Activated T-helper 1 cell treated with Interleukin-2 at 50 U/mL for 16 hours (primary cell): ENCODE measurements around the gene MAGEA11.
"Not testable (repeated sequence)": the region's sequence is repeated elsewhere in the genome, so short reads cannot be mapped to it uniquely, and the experiment has no call there.

ENCODE experiments used
- DNase-seq: peaks from one replicate; pipeline ENCODE4 v3.0.0-alpha.2; 2020; ENCODE audit warnings: low read depth

MAGEA11 gene

GRCh38 chrX:149717803-149718202 is 5.9 kb downstream of the MAGEA11 start:
- DNase-seq, result no peak

- DNase-seq, result no peak
Measured at GRCh38 chrX:149718757-149719156, 6.9 kb downstream of the MAGEA11 start.

DNA sequence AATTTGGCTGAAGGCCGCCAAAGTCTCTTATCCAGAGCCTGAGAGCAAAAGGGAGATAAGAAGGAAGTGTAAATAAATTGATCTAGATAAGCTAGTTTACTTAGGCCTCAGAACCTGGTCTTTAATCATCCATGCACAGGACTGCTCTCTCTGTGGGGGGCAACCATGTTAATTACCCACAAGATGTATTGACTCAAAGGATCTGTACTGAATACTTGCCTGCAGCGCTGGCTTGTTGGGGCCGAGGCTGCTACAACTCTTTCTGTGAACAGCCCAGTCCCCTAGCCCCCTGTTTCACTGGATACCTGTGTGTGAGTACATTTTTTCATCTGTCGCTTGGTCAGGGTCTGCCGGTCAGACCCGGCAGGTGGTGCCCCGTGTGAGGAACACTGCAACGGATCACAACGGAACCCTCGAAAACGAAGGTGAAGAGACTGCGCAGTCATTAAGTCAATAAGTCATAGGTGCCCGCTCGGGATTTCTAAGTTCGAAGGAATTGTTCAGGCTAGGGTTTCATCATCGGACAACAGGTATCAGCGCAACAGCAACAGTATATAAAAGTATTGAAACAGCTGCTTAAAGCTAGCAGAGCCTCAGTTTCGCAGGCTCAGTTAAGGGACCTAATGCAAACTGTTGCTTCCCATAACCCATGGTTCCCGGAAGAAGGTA is 8.3 kb downstream of the MAGEA11 start:
- DNase-seq, result no peak

GRCh38 chrX:149721241-149721640 is 9.4 kb downstream of the MAGEA11 start:
- not testable (repeated sequence) for DNase-seq

DNA sequence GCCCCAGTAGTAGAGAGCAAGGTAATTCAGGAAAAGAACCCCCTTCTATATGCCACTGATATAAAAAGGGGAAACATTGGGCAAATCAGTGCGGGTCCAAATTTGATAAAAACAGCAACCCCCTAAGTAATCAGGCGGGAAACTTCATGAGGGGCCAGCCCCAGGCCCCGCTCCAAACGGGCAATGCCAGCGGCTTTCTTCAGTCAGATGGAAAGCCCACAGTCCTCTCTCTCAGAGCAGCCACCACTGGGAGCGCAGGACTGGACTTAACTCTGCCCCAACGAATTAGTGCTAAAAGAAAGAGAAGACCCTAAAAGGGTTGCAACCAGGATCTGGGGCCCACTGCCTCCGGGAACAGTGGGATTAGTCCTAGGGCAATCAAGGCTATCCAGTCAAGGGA is 9.9 kb downstream of the MAGEA11 start:
- DNase-seq, result no peak

GRCh38 chrX:149723583-149724118 is 11.8 kb downstream of the MAGEA11 start:
- DNase-seq, result not testable (repeated sequence)

DNA sequence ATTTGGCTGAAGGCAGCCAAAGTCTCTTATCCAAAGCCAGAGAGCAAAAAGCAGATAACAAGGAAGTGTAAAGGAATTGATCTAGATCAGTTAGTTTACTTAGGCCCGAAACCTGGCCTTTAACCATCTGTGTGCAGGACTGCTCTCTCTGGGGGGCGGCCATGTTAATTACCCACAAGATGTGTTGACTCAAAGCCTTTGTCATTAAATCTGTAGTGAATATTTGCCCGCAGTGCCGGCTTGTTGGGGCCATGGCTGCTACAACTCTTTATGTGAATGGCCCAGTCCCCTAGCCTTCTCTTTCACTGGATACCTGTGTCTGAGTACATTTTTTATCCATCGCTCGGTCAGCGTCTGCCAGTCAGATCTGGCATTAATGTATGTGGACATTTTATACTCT is 15.4 kb downstream of the MAGEA11 start:
- DNase-seq, result not testable (repeated sequence)

- DNase-seq, result not testable (repeated sequence)
Measured at GRCh38 chrX:149742269-149742668, 30.4 kb downstream of the MAGEA11 start.

- DNase-seq, result not testable (repeated sequence)
Measured at GRCh38 chrX:149746390-149747007, 34.6 kb downstream of the MAGEA11 start.

- no peak for DNase-seq
Measured at GRCh38 chrX:149757206-149758067, 45.6 kb downstream of the MAGEA11 start.

DNA sequence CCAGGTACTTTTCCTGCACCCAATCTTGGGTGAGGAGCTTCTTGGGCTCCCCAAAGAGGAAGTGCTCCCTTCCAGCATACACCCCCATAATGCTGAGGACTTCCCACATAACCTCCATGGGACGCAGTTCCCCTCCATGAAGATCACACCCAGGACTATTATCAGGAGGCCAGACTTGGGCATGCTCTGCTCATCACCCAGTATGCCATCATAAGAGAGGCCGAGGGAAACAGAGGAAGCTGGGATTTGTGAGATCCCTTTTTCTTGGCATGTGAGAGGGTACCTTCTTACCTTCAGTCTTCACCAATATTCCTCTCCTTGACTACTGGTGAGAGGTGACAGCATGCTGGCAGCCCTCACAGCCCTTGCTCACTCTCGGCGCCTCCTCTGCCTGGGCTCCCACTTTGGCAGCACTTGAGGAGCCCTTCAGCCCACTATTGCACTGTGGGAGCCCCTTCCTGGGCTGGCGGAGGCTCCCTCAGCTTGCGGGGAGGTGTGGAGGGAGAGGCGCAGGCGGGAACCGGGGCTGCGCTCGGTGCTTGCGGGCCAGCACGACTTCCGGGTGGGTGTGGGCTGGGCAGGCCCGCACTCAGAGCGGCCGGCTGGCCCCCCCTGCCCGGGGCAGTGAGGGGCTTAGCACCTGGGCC is 46.3 kb downstream of the MAGEA11 start:
- no peak for DNase-seq

GRCh38 chrX:149758715-149759078 is 46.8 kb downstream of the MAGEA11 start:
- DNase-seq, result not testable (repeated sequence)

GRCh38 chrX:149759824-149760223 is 48.0 kb downstream of the MAGEA11 start:
- DNase-seq, result no peak

- no peak for DNase-seq
Measured at GRCh38 chrX:149760965-149761364, 49.1 kb downstream of the MAGEA11 start.

DNA sequence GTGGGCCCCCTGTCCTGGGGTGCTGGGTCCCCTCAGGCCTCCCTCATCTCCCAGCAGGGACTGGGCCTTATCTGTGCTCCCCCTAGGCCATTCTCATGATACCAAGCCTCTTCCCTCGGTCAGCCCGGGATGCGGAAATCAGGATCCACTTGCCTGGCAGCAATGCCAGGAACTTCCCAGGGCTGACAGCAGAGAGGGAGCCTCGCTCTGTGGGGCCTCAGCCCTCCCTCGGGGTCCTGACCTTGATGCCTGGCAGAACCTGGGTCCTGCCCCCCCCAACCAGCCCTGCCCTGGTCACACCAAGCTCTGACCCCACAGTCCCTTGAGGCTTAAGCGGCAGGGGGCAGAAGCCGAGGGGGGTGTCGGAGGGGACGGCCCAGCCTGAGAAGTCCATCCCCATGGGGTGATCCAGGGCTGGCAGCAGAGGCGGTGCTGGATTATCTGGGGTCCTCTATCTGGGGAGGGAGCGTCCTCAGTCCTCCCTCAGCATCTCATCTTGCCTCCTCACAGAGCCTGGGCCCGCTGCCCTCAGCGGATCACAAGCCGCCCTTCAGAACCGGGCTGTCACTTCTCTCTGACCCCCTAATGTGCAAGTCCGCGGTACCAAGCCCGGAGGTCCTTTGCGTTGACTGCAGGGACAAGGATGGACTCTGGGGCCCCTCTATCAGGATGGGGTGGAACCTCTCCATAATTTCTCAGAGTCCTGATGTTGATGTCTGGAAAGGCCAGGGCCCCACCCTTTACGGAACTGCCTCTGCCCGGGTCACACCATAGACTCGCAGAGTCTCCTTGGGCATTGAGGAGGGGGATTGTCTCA is 50.2 kb downstream of the MAGEA11 start:
- not testable (repeated sequence) for DNase-seq

- no peak for DNase-seq
Measured at GRCh38 chrX:149762696-149763614, 51.1 kb downstream of the MAGEA11 start.
